Coronary artery (tissue), 2 donors: ENCODE measurements around the gene OSTF1.

ENCODE experiments used
- DNase-seq: peaks from one replicate; pipeline ENCODE4 v3.0.0-alpha.2; 2017; ENCODE audit warnings: low spot score
- H3K27ac ChIP-seq, 2 donors: fragments of 200-600 bp; sonication (generic); one replicate each; pipeline ENCODE4 v1.5.1; 2016 to 2019
- H3K4me3 ChIP-seq: fragments of 200-600 bp; sonication (generic); 2 replicates; pipeline ENCODE4 v1.5.1; 2016; ENCODE audit warnings: mild to moderate bottlenecking, moderate library complexity
- TF ChIP-seq, protein P1 (sequence below): fragments of 200-600 bp; sonication (generic); IDR thresholded peaks from one replicate; pipeline ENCODE4 v1.5.1; 2019; ENCODE audit warnings: antibody characterized with exemption

OSTF1 gene

DNA sequence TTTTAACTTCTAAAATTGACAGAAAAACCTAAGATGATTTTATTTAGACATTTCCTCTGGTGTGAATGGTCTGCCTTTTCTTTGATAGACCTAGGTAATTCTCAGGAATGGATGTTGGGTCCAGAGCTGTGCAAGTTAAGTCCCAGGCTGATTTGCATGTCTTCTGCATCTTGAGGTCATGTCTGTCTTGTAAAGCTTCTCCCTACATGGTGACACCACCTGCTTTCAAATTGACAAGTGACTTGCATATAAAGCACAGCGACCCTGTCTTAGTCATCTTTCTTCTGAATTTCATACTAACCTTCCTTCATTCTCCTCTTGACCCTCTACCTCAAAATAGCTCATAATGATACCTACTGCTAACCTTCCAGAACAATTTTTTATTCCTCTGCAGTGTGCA lies 29.2 kb downstream of the OSTF1 start:
- H3K4me3 ChIP-seq: no peak overlapping the region
- TF ChIP-seq, protein P1, sequence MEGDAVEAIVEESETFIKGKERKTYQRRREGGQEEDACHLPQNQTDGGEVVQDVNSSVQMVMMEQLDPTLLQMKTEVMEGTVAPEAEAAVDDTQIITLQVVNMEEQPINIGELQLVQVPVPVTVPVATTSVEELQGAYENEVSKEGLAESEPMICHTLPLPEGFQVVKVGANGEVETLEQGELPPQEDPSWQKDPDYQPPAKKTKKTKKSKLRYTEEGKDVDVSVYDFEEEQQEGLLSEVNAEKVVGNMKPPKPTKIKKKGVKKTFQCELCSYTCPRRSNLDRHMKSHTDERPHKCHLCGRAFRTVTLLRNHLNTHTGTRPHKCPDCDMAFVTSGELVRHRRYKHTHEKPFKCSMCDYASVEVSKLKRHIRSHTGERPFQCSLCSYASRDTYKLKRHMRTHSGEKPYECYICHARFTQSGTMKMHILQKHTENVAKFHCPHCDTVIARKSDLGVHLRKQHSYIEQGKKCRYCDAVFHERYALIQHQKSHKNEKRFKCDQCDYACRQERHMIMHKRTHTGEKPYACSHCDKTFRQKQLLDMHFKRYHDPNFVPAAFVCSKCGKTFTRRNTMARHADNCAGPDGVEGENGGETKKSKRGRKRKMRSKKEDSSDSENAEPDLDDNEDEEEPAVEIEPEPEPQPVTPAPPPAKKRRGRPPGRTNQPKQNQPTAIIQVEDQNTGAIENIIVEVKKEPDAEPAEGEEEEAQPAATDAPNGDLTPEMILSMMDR: no peak
- no peak for DNase-seq

DNA sequence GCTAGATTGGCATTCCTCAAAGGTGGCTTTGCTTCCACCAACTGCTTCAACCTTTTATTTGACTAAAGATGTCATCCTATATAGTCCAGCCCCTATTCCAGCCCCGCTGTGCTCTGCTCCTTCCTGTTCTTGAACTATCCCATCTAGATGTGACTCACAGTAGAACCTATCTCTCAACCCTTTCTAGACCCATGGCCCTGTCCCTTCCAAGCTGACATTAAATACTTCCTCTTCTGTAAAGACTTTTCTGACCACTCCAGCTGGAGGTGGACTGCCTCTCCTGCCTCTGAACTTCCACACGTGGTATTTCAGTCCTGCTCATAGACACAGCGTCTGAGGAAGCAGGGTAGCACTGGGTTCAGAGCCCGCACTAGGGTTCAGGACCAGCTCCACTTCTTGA lies 32.4 kb downstream of the OSTF1 start:
- H3K27ac ChIP-seq: no peak overlapping the region
- TF ChIP-seq, protein P1: no peak

More for the DNA sequence above, 29.2 kb downstream of the OSTF1 start:
- no peak overlapping the region for H3K27ac ChIP-seq

DNA sequence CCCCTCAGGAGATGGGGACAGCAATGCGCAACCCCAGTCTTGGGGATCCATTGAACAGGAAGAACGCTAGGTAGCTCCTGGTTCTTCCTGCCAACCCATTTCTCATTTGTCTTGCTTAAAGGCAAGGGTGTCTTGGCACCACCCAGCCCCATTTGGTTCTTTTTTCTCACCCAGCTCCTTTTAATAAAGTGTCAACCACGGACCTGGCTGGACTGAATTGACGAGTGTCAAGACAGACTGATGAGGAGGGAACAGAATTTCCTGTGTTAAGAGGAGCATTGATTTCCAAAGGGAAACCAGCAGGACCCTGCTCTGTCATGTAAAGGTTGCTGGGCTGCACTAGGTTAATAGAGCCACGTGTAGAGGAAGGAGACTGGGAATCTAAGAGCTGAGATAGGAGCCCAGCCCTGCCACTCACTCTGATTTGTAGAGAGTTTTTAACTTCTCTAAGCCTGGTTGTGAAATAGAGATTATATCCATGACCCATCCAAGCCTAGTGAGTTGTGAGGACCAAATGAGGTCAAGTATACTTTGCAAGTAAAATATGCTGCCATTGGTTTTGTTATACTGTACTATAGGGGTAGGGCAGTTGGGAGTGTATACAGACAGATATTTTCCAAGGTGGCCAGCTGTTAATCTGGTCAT lies 33.7 kb downstream of the OSTF1 start:
- TF ChIP-seq, protein P1: no peak
- no peak overlapping the region for H3K27ac ChIP-seq
- DNase-seq: no peak
- no peak overlapping the region for H3K4me3 ChIP-seq

More for the DNA sequence above, 32.4 kb downstream of the OSTF1 start:
- H3K4me3 ChIP-seq: no peak overlapping the region
- DNase-seq: no peak

DNA sequence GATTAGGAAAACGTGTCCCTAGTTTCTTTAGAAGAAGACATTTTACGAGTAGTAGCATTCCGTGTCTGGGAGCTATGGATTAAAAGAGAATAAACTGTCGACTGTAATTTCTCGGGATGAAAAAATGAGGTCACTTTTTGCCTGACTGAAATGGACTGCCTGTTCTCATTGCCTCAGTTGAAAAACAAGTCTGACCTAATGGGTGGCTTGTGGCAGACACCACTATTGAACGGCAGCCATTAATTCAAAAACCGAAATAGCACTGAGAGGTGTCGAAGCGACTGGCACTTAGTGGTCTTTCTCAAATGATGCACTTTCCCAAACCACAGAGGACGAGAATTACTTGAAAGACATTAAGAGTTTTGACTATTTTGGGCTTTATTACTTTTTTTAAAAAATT lies 35.4 kb downstream of the OSTF1 start:
- TF ChIP-seq, protein P1: no peak
- Histone ChIP-seq H3K4me3 (no peak overlapping the region), H3K27ac (no peak overlapping the region)
- no peak for DNase-seq

DNA sequence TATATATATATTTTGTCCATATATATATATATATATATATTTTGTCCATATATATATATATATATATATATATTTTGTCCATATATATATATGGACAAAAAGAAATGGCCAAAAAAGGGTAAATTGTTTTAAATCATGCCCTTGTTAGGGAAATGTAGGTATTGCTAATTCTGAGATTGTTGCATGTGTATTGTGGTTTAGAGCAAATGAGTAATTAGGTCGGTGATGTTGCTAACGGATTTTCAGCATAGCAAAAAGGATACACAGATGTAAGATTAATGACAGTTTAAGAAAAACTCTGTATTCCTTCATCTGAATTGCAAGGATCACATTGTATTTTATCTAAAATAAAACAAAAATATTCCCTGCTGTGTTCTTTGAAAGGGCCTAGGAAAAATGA lies 40.2 kb downstream of the OSTF1 start:
- no peak for DNase-seq
- TF ChIP-seq, protein P1: no peak
- no peak overlapping the region for H3K4me3 ChIP-seq
- H3K27ac ChIP-seq: no peak overlapping the region

DNA sequence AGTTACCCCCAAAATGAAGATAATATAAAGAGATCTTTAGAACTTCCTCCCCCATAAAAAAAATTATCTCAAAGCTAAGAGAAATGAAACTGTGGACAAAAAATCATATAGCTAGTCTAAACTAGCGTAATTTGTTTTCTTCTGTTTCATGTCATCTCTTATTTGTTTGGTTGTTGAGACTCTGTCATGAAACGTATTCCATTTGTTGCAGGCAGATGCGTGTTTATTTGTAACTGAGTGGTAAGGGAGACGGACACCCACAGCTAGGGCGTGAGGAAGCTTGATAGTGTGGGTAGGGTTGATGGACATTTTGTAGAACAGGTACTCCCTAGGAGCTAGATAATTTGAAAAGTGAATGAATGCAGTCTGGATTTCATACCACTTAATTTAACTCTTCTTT lies 41.9 kb downstream of the OSTF1 start:
- no peak overlapping the region for H3K4me3 ChIP-seq
- TF ChIP-seq, protein P1: no peak
- no peak for DNase-seq
- H3K27ac ChIP-seq: no peak overlapping the region

DNA sequence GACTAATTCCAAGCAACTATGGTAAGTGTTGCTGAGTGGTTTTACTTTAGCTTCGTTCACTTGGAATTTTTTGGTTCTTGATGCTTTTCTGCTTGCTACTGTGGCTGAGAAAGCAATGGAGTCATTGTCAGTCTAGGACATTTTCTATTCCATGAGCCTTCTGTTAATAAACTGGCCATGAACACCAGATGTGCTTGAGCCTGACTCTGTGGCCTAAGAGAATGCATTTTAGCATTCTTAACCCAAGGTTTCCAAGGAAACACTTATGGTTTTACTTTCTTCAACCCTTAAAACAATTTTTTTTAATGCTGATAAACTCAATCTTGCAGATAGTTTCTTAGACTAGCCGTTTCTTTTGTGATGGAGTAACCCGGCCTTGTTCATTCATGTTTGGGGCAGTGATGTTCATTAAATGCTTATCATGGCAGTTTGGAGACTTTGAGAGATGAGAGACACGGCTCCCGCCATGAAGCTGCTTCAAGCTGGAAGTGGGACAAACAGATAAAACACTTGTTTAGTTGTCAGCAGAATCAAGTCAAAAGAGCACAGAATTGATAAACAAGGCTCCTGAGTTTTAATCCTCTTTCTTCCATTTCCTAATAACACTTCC lies 42.4 kb downstream of the OSTF1 start:
- DNase-seq: no peak
- TF ChIP-seq, protein P1: no peak
- Histone ChIP-seq H3K4me3 (no peak overlapping the region), H3K27ac (no peak overlapping the region)
